NCI-H345 treated with DMSO at 0.1 percent for 48 hours (cell line): ENCODE measurements around the gene TECTB.

Source experiments
- DNase-seq: peaks from one replicate; lab custom pipeline; 2025; ENCODE audit not compliant: unreplicated experiment; lab: John Stamatoyannopoulos, UW

Gene TECTB

DNA sequence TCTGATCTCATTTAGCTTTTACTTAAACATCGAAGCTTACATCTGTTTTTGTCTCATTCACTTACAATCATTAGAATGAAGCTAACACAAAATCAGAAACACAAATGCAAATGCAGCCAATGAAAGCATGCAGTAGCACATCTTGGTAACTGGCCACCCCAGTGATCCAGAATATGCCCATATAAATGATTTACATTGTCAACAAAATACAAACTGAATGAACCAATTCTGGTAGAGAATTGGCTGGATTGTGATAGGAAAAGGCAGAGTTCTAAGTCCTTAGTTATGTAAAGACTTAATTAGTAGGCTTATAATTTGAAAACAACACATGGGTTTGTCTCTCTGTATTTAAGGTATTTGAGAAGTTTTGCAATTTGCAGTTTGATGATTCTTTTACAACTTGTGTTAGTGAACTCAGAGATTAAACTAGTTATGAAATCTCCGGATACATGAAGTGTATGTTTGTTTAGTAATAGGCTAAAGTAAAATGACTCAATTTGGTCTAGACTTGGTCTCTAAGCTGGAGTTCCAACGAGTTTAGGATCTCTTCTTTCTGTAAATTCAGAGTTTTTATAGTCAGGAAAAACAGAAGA lies 21.2 kb downstream of the TECTB start:
- DNase-seq = no peak

DNA sequence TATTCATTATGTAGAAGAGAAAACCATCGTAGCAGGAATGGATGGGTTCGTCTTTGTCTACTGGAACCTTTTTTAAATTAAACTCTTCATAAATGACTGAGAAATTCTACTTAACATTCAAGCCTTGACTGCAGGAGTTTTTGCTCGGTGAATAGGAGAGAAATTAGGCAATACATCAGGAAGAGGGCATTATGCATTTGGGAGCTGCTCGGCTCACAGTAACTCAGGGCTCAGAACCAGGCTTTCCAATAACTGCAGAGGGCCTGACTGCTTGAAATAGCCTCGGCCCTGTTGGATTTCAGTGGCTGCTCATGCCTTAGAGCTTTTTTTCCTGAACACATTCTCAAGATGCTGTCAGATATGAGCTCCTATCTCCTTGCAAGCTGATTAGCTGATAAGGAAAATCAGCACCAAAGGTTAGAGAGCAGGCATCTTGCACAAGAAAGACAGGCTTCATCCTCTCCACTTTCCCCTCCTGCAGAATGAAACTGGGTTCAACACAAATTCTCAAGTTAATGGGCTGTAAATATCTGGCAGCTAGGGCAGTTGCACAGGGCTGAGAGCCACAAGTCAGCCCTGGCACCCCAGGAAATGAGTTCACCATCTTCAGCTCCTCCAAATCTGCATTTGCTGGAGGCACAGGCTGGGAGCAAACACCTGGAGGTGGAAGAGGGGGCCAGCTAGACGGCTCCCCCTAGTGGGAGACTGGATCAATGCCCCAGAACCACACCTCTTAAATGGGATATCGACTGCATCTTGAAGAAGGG lies 24.3 kb downstream of the TECTB start:
- DNase-seq = no peak

DNA sequence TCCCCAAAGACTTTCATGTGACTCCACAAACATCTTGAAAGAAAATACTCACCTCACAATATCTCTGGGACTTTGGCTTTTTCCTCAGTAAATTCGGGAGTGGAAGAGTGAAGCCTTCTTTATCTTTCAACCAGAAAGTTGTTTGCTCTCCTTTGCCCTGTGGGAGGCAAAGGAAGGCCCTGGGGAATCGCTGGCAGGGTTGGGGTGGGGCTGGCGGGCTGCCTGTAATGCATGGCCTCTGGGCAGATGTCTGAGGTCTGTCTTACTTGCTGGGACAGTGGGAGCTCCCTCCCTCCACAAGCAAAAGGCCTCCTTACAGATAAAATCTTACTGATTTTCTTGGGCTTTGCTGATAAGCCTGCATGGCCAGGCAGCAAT lies 24.9 kb downstream of the TECTB start:
- no peak for DNase-seq

DNA sequence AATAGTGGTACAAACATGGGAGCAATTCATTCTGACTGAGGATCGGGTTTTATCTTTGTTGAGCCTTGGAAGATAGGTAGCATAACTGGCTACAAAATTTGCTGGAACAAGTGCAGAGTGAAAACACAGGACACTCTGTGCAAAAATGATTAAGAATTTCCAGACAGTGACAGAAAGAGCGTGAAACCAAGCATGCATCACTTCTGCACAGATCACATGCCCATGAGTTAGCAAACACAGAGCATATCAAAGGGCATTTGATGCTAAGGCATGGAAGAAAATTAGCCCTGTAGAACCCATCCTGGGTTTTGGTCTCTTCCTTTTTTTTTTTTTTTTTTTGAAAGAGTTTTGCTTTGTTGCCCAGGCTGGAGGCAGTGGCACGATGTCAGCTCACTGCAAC lies 28.3 kb downstream of the TECTB start:
- DNase-seq = no peak

DNA sequence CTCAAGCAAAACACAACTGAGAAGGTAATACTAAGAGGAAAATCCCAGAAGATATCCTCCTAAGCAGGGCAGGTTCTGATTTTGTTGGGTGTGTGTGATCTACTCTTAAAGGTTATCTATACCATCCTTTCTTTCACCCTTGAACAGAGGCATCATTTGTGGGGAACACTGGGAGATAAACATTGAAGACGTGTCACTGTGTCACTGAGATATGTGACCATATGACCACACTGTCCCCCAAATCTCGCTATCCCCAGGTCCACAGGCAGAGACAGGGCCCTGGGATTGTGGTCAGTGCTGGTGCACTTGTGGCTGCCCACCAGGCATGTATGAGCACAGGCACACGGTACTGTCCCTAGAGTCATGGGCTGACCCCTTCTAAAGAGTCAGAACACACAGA lies 30.0 kb downstream of the TECTB start:
- DNase-seq = no peak

DNA sequence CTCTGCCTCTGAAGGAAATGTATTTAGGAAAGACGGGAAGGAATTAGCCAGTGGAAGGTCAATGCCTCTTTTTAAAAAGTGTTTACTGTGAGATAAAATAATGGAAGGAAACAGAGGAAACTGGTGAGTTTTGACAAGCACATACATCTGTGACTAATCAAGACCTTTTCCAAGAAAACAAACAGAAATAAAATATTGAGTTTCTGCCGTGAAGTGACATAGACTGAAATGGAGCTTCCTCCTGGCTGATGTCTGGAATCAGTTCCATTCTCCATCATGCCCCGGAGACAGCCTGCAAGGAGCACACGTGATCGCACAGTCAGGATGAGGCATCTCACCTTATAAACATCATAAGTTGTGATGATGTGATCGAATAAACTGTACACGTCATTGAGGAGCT lies 30.7 kb downstream of the TECTB start:
- DNase-seq = no peak

DNA sequence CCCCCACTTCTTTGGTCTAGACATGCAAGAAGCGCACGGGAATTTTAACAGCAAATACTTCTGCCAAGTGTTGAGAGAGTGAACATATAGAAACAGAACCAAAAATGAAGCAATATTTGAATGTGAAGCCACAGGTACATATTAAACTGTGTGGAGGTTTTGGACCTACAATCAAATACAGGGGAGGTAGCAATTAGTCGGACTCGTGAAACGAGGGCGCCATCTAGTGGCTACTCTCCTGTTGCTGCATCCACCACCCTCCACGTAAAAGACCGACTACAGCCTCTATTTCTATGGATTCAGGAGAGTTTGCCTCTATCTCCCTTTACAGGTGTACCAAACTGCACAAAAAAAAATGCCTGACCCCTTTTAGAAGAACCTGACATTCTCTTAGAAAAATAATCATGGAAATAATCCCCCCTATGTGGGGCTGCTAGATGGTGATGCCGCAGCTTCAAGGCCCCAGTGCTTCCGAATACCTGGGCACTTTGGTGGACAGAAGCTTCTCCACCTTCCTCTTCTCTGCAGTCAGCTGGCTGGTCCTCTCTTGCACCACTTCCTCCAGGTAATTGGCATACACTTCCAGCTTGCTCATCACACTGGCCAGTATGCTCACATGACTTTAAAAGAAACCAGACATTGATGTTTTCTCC lies 31.7 kb downstream of the TECTB start:
- DNase-seq = peak; percentile 16

DNA sequence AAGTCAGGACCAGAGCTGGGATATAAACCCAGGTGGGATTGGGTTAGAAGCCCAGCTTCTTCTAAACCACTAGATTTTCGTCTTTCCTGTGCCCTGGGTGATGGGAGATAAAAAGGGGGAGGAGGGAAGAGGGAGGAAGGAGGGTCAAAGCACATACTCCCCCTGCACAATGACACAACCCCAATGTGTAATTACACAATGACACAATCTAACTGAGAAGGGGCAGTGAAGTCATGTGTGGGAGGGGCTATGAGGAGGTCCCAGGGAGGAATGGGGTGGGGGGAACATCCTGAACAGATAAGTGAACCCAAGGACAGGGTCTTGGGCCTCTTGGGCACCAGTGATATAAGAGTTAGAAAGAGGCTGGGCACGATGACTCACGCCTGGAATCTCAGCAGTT lies 44.5 kb downstream of the TECTB start:
- no peak for DNase-seq

DNA sequence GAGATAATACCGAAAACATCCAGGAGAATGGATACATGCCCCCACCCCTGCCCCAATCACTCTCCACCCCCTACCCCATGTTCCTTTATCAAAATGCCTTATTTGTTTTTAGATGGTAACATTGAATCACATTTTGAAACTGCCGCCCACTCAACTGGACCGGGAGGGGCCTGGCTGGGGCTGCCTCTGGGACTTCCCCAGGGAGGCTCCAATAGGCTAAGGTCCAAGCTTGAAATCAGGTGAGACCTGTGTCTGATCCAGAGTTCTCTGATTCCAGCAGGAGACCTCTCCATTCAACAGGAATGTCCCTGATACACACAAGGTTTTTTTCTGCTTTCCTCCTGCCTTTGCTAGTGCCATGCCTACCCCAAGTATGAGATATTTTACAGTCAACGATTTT lies 47.0 kb downstream of the TECTB start:
- DNase-seq = no peak

DNA sequence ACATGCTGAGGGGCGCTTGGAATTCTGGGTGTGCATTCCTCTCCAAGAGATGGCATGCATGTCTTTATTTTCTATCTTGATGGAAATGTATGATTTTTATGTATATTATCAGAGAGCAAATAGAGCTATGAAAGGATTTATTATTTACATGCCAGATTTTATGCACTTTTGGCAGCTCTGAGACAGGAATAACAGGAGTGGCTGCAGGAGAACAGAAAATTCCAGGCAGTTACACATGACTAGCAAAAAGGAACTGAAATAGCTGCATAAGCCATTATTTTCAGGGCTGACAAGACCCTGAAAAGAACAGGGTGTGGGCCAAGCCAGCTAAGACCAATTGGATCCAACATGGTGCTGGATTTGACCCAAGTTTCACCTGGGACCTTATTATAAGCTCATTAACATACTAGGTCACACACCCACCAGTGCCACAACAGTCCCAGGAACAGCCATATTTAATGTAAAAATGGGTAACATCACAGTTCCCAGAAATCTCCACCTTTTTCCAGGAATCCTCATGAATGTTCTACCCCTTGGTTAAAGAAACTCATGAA lies 47.5 kb downstream of the TECTB start:
- no peak for DNase-seq

DNA sequence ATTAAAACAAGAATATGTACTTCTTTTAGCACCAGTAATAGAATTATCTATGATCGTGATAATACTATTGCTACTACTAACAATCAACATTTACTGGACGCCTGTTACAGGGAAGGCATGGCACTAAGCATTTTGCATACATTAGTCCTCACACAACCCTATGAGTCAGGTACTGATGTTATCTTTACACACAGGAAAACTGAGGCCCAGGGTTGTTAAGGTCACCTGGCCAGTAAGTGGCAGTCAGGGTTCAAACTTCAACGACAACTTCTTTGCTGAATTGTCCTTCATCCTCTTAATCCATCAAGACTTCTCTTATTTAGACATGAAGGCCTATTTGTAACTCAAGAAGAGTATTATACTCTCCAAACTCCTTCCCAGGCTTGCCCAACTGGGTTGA lies 48.8 kb downstream of the TECTB start:
- DNase-seq = no peak

DNA sequence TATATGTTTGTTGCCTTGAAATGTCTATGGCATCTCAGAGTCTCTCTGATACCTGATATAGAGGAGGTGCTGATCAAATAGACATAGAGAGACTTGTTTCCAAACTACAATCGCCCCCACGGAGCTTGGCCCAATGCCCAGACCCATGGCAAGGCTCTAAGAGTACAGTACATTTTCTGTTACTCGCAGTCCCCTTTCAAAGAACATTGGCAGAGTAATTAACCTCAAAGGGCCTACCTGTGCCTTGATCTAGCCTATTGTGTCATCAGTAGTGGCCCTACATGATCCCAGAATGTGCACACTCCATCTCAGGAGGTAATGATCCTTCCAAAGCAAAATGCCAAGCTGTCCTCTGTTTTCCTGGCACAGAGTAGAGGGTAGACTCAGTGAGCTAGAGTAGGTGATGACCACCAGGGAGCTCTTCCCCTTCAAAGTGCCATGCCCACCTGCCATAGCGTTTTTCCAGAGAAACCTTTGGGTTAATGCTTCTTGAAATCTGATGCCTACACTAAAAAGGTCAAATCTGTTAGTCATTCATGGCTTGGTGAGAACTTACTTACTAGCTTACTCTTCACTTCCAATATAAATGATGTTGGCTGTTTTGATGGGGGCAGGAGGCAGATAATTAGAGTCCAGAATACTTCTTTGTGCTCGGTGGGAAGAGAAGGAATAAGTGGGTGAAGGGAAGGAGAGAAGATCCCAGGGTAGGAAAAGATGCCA lies 49.5 kb downstream of the TECTB start:
- peak; percentile 77 for DNase-seq

DNA sequence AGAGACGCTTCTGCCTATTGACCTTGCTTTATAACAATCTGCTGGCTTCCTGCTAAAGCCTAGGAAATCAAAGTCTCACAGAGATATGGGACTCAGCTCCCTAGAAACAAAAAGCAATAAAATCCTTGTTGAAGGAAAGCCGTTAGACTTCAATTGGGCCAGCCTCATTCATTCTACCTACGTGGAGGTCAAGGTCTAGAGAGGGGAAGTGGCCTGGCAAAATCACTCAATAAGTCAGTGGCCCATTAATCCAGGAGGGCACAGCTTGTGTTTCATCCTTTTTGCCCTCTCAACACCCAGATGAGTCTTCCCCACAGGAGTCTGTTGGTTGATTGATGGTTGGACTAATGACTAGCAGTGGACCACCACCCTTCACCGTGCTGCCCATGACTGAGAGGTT lies 50.3 kb downstream of the TECTB start:
- no peak for DNase-seq

DNA sequence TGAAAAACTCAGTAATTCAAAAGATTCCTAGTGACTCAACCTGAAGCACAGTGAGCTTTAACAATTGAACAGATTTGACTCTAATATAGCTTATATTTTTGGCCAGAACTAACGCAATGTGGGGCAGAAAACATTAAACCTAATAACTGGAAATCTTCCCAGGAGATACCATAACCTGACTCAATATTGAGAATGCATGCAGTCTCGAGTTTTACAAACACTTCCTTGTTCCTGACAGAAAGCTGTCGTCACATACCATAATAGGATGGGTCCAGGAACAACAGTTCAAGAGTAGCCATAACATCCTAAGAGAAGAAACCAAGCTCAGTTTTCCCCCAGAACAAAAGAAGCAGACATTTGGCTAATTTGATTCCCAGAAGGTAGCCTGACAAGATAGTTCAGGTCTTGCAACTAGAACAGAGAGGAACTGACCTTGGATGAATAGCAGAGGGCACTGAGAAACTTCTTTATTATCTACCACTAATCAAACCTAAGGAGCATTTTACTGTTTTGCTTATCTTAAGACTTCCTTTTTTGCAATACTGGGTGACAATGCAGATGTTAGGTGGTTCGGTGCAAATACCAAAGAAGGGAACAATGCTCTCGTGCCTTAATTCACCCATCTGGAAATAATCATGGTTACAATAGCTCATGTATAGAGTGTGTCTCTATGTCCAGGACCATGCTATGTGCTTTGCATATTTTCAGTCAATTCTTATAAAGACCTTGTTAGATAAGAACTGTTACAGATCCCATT lies 52.1 kb downstream of the TECTB start:
- no peak for DNase-seq

DNA sequence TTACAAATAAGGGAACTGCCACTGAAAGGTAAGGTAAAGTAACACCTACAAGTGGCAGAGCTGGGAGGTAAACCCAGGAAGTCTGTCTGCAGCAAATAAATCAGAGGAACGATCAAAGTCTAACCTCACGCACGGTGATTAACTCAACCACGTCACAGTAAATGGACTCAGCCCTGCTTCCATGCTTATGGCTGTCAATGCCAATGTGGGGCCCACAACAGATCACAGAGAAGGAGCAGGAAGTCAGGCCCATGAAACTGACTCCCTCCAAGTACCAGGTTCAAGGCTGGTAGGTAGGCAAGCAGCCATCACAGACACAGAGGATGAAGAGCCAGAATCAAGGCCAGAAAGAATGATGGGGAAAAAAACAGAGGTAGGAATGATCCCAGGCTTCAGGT lies 52.7 kb downstream of the TECTB start:
- DNase-seq = no peak

DNA sequence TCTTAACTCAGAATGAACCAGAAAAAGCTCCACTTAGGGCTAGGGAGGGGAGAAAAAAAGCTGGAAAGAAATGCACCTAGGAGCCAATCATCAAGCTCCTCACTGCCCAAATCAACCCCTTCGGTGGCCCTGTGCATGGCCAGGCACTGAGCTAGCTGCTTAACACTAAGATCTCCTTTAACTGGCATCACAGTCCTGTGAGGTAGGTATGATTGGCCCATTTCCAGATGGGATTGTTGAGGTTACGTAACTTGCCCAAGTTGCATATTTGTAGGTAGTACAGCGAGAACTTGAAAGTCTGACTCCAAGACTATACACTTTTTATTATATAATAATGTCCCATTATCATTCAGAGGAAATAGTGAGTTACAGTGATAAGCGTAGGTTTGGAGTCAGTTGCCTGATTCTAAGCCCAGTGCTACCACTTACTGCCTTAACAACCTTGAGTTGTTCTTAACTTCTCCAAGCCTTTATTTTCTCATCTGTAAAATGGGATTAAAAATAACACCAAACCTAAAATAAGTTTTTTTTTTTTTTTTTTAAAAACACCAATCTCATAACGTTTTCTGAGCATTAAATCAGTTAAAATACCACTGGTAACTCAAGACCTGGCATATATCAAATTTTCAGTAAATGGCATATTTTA lies 53.5 kb downstream of the TECTB start:
- DNase-seq = no peak

DNA sequence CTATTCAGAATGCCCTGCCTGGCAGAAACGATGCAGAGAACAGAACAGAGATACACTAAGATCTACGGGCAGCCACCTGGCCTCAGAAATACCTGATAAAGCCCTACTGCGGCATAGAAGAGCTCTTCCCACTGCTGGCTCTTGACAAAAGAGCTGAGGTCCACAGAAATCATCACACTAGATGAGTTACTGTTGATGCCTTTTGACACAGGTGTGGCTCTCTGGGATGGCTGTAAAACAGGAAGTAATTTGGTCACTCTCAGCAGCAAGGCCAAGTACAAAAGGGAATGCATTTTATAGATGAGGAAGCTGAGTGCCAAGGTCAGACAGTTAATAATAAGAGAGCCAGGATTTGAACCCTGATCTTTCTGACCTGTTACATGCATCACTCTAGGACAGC lies 55.8 kb downstream of the TECTB start:
- no peak for DNase-seq

DNA sequence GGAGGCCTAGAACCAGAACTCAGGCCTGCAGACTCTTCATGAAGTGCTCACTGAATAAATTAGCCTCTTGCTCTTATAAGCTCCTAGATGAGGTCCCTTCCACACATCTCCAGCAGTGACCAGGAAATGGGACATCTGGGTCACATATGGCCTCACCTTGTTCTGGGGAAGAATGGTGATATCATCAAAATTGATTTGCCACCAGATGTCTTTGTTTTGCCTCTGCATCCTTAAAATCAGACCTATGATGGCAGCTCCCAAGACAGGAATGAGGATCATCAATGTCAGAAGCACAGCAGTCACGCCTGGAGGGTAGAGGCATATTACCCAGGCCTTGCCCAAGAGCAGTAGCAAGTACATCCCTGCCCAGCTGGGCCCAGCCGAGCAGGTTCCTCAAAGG lies 57.4 kb downstream of the TECTB start:
- DNase-seq = no peak

DNA sequence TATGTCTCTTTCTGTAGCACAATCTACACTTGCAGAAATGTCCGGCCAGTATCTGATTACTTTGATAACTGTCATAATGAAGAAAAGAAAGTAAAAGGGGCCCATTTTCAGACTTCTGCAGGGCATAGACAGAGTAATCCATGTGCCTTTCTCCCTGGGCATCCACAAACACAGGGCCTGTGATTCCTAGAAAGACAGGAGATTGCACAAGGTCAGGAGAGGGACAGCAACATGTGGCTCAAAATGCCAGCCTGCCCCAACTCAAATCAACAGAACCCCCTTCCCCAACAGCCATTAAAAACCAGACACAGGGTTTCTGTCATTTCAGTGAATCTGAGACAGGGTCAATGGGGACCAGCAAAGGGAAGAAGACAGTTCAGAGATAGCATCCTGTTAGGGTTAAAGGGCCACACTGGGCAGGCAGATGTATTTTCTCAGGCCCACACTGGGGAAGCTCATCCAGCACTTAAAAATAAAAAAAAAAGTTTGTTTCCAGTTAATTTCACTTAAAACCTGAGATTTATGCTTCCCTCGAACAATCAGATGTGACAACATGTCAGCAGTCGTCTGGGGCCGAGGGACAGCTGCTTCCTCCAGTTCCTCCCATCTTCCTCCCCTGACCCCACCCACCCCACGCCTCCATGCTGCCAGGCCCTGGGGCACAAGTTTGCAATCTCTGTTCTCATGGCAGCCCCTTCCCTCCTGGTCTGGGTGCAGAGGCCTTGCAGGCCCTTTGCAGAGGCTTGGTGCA lies 60.0 kb downstream of the TECTB start:
- DNase-seq = no peak

DNA sequence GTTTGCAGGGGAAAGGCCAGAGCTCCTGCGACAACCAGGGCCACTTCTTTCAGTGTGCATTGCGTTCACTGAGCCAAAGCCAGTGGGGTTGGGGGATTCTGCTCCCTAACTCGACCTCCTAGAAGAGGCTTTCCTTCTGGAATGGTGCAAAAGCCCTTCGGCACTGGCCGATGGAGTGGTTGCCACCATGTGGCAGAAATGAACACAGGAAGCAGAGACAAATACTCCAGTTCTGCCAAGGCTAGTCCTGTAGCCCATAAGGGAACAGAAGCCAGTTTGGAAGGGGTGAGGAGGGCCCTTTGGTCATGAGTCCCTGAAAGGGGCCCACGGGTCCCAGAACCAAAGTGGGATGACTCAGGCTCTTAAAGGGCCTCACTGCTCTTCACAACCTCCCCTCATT lies 61.1 kb downstream of the TECTB start:
- no peak for DNase-seq
